GM21529 (cell line): ENCODE data around the gene LENG1.

ENCODE experiments used
- ATAC-seq: cut with Tn5 transposase; IDR thresholded peaks from one replicate; pipeline ENCODE4 v1.9.1; 2021; ENCODE audit not compliant: unreplicated experiment

LENG1 gene

DNA sequence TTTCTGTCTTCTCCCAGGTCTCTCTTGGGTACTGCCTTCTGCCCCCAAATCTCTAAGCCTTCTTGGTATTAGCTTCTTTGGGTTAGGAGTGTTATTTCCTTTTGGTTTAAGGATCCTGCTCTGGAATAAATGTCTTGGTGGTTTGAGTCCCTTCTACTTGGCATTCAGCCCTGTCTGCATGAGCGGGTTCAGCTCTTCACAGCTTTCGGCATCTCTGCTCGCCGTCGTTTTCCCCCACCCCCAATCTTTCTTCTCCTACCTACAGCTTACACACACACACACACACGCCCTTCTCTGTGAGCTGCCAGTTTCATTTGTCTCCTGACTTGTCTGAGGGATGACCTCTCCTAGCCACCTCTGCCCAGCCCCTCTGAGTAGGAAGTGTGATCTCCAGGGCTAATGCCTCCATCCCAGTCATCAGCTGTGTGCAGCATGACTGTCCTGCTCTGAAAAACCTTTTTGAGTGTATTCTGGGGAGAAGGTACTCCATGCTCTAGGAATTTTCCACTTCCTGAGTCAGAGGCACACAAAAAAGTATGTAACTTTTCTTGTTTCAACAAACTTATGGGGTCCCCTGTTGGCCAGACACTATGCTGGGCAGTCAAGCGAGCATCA, 17.2 kb downstream of the LENG1 start:
- no peak for ATAC-seq

- no peak for ATAC-seq
These were observed 18.2 kb downstream of the LENG1 start for GRCh38 chr19:54141356-54141755.

DNA sequence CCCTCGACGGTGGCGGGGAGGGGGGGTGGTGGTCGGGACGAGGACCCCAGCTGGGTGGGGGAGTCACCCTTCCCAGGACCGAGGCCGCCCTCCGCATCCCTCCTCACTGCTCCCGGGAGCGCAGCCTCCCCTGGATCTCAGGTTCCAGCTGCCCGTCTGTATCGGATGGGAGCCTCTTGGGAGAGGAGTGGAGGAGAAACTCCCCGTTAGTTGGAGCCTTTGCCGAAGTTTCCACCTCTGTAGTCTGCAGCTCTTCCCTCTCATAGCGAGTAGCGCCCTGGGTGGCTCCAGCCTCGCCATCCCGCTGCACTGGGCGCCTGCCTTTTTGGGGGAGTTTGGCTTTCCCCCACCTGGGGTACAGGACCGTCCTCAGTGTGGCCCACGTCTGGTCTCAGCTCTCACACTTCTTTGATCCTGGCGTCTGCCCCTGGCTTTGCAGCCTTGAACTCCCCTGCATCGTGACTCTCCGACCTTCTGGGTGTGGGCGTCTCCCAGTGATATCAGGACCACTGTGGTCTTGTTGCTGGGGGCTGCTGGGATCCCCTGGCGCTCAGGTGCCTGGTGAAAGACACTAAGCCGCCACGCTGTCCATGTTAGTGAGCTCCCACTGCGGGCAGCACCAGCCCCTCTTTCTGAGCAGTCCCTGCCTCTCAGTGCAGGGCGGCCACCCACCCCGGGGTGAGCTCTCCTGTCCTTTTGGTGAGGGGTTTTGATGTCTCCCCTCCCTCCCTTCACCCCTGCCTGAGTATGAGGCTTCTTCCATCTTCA, 20.8 kb downstream of the LENG1 start:
- no peak for ATAC-seq

DNA sequence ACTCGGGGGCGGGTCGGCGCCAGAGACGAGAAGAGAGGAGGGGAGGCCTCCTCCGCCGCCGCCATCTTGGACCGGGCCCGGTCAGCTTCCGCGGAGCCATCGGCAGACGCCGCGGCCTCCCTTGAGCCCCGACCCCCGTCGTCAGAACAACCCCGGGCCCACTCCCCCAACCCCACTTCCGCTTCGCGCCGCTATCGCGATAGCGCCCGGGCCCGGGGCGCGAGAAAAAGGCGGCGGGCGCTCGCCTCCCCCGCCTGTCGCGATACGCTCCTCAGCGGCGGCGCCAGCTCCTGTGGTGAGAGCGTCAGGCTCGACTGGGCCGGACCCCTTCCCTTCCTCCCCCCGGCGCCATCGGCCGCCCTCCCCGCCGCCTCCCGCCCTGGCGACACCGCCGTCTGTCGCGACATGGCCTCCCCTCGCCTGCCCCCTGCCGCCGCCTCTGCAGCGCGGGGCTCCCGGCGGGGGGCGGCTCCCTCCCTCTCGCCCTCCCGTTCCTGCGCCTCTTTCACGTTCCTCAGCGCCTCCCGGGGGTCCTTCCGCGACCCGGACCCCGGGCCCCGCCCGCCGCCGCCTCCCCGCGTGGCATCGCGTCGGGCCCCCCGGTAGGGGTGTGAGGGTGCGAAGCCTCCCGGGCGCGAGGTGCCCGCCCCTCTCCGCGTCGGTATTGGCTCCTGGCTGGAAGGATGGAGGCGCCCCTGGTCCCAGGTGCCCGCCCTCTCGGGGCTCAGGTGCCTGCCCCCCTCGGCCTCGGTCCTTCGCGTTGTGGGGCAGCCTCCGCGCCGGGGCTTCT, 21.6 kb downstream of the LENG1 start, which contains the start of gene CNOT3:
TSS of gene CNOT3 (plus strand) at position 64 of the 790 bp plus-strand sequence. CDS start 5,217 bp downstream, outside the sequence.
- ATAC-seq, result no peak

- peak; percentile 76 for ATAC-seq
These were observed 22.4 kb downstream of the LENG1 start for GRCh38 chr19:54136864-54137698.

DNA sequence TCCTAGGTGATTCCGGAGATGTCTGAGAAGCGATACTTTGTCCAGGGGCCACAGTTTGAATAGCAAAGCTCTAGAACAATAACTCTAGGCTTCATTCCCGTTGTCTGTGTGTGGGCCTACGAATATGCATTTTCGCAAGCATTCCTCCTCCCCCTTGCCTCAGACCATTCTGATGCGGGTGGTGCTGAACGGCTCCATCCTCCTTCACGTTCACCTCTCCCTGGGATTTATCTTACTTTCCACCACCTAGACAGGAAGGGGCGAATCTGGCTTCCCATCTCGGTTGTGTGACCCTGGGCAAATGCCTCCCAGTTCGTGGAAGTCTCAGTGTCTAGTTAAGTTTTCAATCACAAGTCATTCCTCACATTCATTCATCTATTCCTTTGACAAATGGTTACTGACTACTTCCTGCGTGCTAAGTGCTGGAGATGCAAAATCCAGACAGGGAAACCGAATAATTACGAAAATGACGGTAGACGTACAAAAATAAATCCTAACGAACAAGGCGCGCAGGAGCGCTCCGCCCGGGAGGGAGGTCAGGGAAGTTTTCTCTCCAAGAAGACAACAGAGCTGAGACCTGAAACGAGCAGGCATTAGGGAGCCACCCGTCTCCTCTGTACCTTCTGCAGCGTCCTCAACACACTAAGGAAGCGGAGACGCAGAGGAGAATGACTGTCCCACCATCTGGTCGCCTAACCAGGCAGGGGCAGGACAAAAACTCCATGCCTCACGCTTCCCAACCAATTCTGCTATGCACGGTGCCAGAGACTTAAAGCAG, 23.2 kb downstream of the LENG1 start:
- ATAC-seq, result no peak

DNA sequence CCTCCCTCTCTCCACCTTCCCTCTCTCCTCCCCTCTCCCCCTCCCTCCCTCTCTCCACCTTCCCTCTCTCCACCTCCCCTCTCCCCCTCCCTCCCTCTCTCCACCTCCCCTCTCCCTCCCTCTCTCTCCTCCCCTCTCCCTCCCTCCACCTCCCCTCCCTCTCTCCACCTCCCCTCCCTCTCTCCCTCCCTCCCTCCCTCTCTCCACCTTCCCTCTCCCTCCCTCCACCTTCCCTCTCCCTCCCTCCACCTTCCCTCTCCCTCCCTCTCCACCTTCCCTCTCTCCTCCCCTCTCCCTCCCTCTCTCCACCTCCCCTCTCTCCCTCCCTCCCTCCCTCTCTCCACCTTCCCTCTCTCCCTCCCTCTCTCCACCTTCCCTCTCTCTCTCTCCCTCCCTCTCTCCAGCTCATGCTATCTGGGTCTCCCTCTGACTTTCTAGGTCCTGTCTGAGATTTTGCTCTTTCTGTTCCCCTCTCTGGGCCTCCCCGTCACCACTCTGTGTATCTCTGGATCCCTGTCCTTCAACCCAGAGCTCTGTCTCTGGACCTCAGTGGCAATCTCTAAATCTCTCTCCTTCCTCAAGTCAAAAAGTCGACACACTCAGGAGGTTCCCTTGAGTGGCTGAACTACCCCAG, 25.4 kb downstream of the LENG1 start:
- no peak for ATAC-seq

GRCh38 chr19:54133312-54133956, 26.1 kb downstream of the LENG1 start:
- ATAC-seq, result no peak

DNA sequence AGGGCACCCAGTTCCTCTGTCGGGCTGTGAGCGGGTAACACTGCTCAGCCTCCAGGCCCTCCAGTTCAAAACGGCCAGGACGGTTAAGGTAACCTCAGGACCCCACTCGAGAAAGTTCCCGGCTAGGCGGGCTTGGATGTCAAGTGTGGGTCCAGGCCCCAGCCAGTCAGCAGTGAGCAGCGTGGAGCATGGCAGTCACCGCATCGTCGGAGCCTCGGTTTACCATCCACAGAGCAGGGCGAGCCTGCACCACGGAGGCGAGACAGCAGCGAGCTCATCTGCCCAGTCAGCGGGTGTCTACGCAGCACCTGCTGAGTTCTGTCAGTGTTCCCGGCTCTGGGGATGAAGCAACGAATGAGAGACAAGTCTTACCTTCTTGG, 29.9 kb downstream of the LENG1 start:
- no peak for ATAC-seq

DNA sequence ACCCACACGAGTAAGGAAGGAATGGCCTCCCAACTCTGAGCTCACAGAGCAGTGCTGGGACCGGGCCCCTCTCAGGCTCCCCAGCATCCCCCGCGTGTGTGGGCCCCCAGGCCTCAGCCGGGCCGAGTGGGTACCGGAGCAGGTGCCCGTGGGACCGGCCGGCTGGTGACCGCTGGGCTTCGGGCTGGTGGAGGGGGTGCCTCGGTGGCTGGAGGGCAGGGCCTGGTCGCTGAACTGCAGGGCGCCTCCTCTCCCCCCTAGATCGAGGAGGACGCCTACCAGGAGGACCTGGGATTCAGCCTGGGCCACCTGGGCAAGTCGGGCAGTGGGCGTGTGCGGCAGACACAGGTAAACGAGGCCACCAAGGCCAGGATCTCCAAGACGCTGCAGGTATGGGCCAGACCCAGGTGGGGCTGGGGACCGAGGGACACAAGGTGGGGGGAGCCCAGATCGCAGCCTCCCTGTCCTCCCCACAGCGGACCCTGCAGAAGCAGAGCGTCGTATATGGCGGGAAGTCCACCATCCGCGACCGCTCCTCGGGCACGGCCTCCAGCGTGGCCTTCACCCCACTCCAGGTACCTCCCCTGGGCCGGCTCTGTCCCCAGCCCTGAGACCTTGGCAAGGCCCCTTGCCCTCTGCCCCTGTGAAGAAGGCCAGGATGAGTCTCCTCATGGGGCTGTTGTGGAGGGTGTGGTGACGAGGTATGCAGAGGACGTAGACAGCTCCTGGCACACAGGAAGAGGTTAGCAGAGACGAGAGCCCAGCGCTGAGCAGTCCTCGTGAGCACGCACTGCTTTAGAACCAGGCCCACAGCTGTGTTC, 30.5 kb downstream of the LENG1 start:
- no peak for ATAC-seq

DNA sequence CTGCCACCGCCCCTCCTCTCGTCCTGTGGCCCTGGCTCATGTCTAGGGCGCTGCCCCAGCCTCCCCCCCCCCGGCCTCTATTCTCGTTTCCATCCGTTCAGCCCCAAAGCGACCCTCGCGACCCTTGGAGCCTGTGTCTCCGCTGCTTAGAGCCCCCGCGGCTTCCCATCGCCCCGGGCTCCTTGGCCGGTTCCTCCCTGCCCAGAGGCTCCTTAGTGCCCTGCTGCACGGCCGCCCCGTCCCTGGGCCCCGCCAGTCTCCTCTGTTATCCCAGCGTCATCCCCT, 31.1 kb downstream of the LENG1 start:
- ATAC-seq, result no peak

DNA sequence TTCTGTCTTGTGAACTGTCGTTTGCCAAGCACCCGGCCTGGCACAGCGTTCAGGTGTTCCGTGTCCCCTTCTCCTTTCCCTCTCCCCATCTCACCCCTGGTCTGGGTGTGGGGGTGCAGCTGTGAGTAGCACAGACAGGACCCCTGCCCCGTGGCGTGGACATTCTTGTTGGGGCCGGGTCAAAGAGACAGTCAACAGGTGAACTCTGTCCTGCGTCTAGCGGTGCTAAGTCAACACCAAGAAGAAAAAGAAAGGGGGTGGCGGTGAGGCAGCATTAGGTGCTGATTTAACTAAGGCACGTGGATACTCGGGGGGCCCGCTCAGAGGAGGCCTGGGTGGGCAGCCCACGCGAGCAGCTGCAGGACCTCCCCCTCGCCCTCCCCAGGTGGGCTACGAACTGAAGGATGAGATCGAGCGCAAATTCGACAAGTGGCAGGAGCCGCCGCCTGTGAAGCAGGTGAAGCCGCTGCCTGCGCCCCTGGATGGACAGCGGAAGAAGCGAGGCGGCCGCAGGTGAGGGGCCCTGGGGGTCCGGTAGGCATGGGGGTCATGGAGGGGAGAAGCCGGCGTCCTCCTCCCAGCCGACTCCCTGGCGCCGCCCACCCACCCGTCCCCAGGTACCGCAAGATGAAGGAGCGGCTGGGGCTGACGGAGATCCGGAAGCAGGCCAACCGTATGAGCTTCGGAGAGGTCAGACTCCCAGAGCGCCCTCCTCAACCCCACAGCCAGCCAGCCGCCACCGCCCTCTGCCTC, 31.7 kb downstream of the LENG1 start:
- no peak for ATAC-seq

DNA sequence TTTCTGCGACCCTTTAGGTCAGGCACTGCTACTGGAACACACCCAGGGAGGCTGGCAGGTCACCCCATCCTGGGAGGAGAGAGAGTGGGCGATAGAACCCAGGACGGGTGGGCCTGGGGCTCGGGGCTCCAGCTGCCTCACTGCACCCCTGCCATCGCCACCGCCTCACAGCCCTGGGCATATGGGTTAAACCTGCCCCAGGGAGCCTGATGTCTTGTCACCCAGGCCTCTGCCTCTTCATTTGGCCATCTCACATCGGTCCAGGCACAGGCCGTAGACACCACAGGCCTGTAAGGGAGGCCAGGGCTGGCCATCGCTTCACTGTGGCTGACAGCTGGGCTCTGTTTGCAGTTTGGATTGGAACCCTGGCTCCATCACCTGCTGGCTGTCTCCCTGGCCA, 33.8 kb downstream of the LENG1 start:
- ATAC-seq, result no peak

DNA sequence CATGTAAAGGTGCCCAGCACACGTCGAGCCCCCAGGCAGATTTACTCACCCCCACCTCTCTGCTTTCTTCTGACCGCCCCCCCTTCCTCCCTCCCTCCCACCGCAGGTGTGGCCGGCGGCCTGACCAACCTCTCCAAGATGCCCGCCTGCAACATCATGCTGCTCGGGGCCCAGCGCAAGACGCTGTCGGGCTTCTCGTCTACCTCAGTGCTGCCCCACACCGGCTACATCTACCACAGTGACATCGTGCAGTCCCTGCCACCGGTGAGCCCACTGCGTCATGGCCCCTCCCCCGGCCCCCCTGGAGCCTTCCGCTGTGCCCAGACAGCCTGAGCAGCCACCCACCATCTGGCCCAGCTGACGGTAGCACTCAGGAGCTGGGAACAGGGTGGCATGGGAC, 35.1 kb downstream of the LENG1 start:
- no peak for ATAC-seq

GRCh38 chr19:54123682-54124081, 35.8 kb downstream of the LENG1 start:
- no peak for ATAC-seq

- ATAC-seq, result no peak
These were observed 38.3 kb downstream of the LENG1 start for GRCh38 chr19:54121259-54121658.

GRCh38 chr19:54115109-54116063, 44.1 kb downstream of the LENG1 start, which contains the start of the genes PRPF31 and TFPT:
Gene PRPF31 (plus strand): TSS chr19:54115754. CDS start chr19:54118279, 2,525 bp downstream.
Gene TFPT (minus strand): TSS chr19:54115657. CDS start chr19:54115269, 388 bp downstream.
- ATAC-seq, result peak; percentile 72
